H9 (cell line): ENCODE data around the gene SCAMP5. TPM values are rescaled to one million over a fixed set of nuclear protein-coding genes. Genes with fewer than 3 reads are reported as not detected.

Experiments
- DNase-seq: peaks from one replicate; pipeline ENCODE4 v3.0.0-alpha.2; 2017
- H2AFZ ChIP-seq: one replicate; pipeline ENCODE4 v1.6.1; 2013; ENCODE audit warnings: mild to moderate bottlenecking, low read length, control low read depth, moderate library complexity
- H2AK5ac ChIP-seq: 2 replicates; pipeline ENCODE4 v1.6.1; 2013; ENCODE audit warnings: low read length, control low read depth, mixed read lengths; ENCODE audit not compliant: insufficient read length
- H2BK120ac ChIP-seq: one replicate; pipeline ENCODE4 v1.6.1; 2013; ENCODE audit warnings: low read depth, mild to moderate bottlenecking, low read length, control low read depth, inconsistent platforms; ENCODE audit not compliant: poor library complexity, severe bottlenecking
- H2BK12ac ChIP-seq: 2 replicates; pipeline ENCODE4 v1.6.1; 2013; ENCODE audit warnings: low read length, control low read depth, mixed read lengths, low read depth; ENCODE audit not compliant: insufficient read length
- H2BK15ac ChIP-seq: 2 replicates; pipeline ENCODE4 v1.6.1; 2013; ENCODE audit warnings: low read depth, low read length, control low read depth
- H2BK20ac ChIP-seq: one replicate; pipeline ENCODE4 v1.6.1; 2013; ENCODE audit warnings: low read depth, mild to moderate bottlenecking, low read length, control low read depth, inconsistent platforms; ENCODE audit not compliant: poor library complexity, severe bottlenecking
- H2BK5ac ChIP-seq: 2 replicates; pipeline ENCODE4 v1.6.1; 2013; ENCODE audit warnings: low read length, control low read depth, mixed read lengths; ENCODE audit not compliant: insufficient read length
- H3K14ac ChIP-seq: 2 replicates; pipeline ENCODE4 v1.6.1; 2013; ENCODE audit warnings: low read length, control low read depth; ENCODE audit not compliant: insufficient read depth
- H3K18ac ChIP-seq: 2 replicates; pipeline ENCODE4 v1.6.1; 2013; ENCODE audit warnings: low read depth, mild to moderate bottlenecking, mixed read lengths, low read length, control low read depth; ENCODE audit not compliant: insufficient read length
- H3K23ac ChIP-seq: 2 replicates; pipeline ENCODE4 v1.6.1; 2013; ENCODE audit warnings: low read length, control low read depth, mixed read lengths, low read depth; ENCODE audit not compliant: insufficient read length
- H3K23me2 ChIP-seq: 2 replicates; pipeline ENCODE4 v1.6.1; 2013; ENCODE audit warnings: low read depth, mild to moderate bottlenecking, mixed read lengths, low read length, control low read depth; ENCODE audit not compliant: insufficient read length, poor library complexity, severe bottlenecking
- H3K27ac ChIP-seq: 2 replicates; pipeline ENCODE4 v1.5.1; 2013; ENCODE audit warnings: low read length, control low read depth, mixed read lengths, low read depth; ENCODE audit not compliant: insufficient read length
- H3K27me3 ChIP-seq: 2 replicates; pipeline ENCODE4 v1.6.1; 2013; ENCODE audit warnings: low read length, control low read depth, inconsistent platforms; ENCODE audit not compliant: insufficient read depth
- H3K4ac ChIP-seq: 2 replicates; pipeline ENCODE4 v1.6.1; 2013; ENCODE audit warnings: low read depth, mild to moderate bottlenecking, control low read depth, inconsistent platforms, low read length, moderate library complexity
- H3K4me1 ChIP-seq: 2 replicates; pipeline ENCODE4 v1.6.1; 2013; ENCODE audit warnings: low read length, control low read depth, inconsistent platforms; ENCODE audit not compliant: insufficient read depth
- H3K4me2 ChIP-seq: 2 replicates; pipeline ENCODE4 v1.6.1; 2013; ENCODE audit warnings: low read length, control low read depth, mixed read lengths; ENCODE audit not compliant: insufficient read length, insufficient read depth
- H3K56ac ChIP-seq: 2 replicates; pipeline ENCODE4 v1.6.1; 2013; ENCODE audit warnings: low read depth, mild to moderate bottlenecking, mixed read lengths, low read length, control low read depth; ENCODE audit not compliant: insufficient read length
- H3K79me1 ChIP-seq: 2 replicates; pipeline ENCODE4 v1.6.1; 2013; ENCODE audit warnings: low read depth, mild to moderate bottlenecking, moderate library complexity, low read length, control low read depth, inconsistent platforms; ENCODE audit not compliant: insufficient read depth, poor library complexity, severe bottlenecking
- H3K79me2 ChIP-seq: 2 replicates; pipeline ENCODE4 v1.6.1; 2013; ENCODE audit warnings: low read length, control low read depth, inconsistent platforms; ENCODE audit not compliant: insufficient read depth
- H3K9ac ChIP-seq: 2 replicates; pipeline ENCODE4 v1.6.1; 2013; ENCODE audit warnings: low read length, control low read depth, mixed read lengths; ENCODE audit not compliant: insufficient read length; ENCODE audit errors: extremely low read depth
- H3K9me3 ChIP-seq: one replicate; pipeline ENCODE4 v1.6.1; 2013; ENCODE audit warnings: low read depth, low read length, inconsistent platforms; ENCODE audit not compliant: control insufficient read depth
- H3T11ph ChIP-seq: one replicate; pipeline ENCODE4 v1.6.1; 2013; ENCODE audit warnings: mild to moderate bottlenecking, low read length, control low read depth, inconsistent platforms
- H4K20me1 ChIP-seq: one replicate; pipeline ENCODE4 v1.6.1; 2013; ENCODE audit not compliant: control insufficient read depth, insufficient read length, insufficient read depth
- H4K5ac ChIP-seq: 2 replicates; pipeline ENCODE4 v1.6.1; 2013; ENCODE audit warnings: low read depth, mild to moderate bottlenecking, mixed read lengths, low read length, control low read depth; ENCODE audit not compliant: insufficient read length
- H4K8ac ChIP-seq: replicated peaks from 2 replicates; pipeline ENCODE4 v1.6.1; 2013; ENCODE audit warnings: low read length, control low read depth, mixed read lengths, low read depth; ENCODE audit not compliant: insufficient read length
- H4K91ac ChIP-seq: 2 replicates; pipeline ENCODE4 v1.6.1; 2013; ENCODE audit warnings: low read depth, mild to moderate bottlenecking, moderate library complexity, mixed read lengths, low read length, control low read depth; ENCODE audit not compliant: insufficient read length
- H3K27ac Mint-ChIP-seq, 3 experiments: 2 replicates in 2 of 3; 3 replicates in 1 of 3; pipeline ENCODE4 v1.8.0; 2020 to 2021; ENCODE audit warnings: mixed read lengths in 3 of 3, mild to moderate bottlenecking in 1 of 3, moderate library complexity in 1 of 3
- H3K27me3 Mint-ChIP-seq: 2 replicates; pipeline ENCODE4 v1.8.0; 2021; ENCODE audit warnings: low read depth, mild to moderate bottlenecking, moderate library complexity, mixed read lengths
- H3K36me3 Mint-ChIP-seq, 3 experiments: 2 replicates in 2 of 3; 3 replicates in 1 of 3; pipeline ENCODE4 v1.8.0; 2020 to 2021; ENCODE audit warnings: low read depth in 3 of 3, mixed read lengths in 3 of 3; ENCODE audit not compliant: insufficient read depth in 1 of 3
- H3K4me1 Mint-ChIP-seq, 2 experiments: 2 replicates each; pipeline ENCODE4 v1.8.0; 2020; ENCODE audit warnings: mixed read lengths in 2 of 2
- H3K4me3 Mint-ChIP-seq, 2 experiments: 2 replicates in 1 of 2; 3 replicates in 1 of 2; pipeline ENCODE4 v1.8.0; 2020 to 2021; ENCODE audit warnings: mild to moderate bottlenecking in 2 of 2, mixed read lengths in 2 of 2, moderate library complexity in 1 of 2
- H3K9me3 Mint-ChIP-seq, 2 experiments: 2 replicates in 1 of 2; 3 replicates in 1 of 2; pipeline ENCODE4 v1.8.0; 2020; ENCODE audit warnings: mild to moderate bottlenecking in 2 of 2, mixed read lengths in 2 of 2, moderate library complexity in 1 of 2
- CTCF ChIP-seq: fragments of 200-600 bp; sonication (generic); conservative IDR thresholded peaks from 3 replicates; pipeline ENCODE4 v1.8.0; 2021; ENCODE audit warnings: antibody characterized with exemption, mild to moderate bottlenecking
- WGBS: extraction: QIAGEN DNeasy Blood & Tissue Kit; methylation state at CpG from one replicate; pipeline ENCODE4 v1.1.7; 2013; ENCODE audit warnings: missing lambda C conversion rate, low lambda C conversion rate, mixed read lengths; ENCODE audit not compliant: insufficient read length; ENCODE audit errors: extremely low coverage; 5-methylcytosine and 5-hydroxymethylcytosine counted together
- total RNA-seq: library from RNA; stranded (reverse); gene quantifications from 2 replicates; pipeline ENCODE4 v1.2.1, GENCODE V29; 2021

Gene SCAMP5
- total RNA-seq, 1 experiment from 2014 or later, result 47.8 TPM

GRCh38 chr15:75030023-75030413 is 34.7 kb downstream of the SCAMP5 start:
- no peak for TF ChIP-seq CTCF
- no peak overlapping the region for H4K8ac ChIP-seq
- no peak overlapping the region for H2AK5ac ChIP-seq
- Mint-ChIP-seq H3K4me3 (no peak overlapping the region), H3K27ac (peak overlapping the region in 1 of 3 experiments; percentile 82; a peak in 1 of 7 replicates), H3K27me3 (no peaks in the 10 kb centered on the region), H3K9me3 (no peaks in the 10 kb centered on the region), H3K36me3 (peaks cover 11 to 30% (median 16%) of the 10 kb centered on the region in 3 experiments; a peak in 6 of 7 replicates), H3K4me1 (peaks cover 30 to 42% of the 10 kb centered on the region in 2 experiments)
- H3K23me2 ChIP-seq, result no peaks in the 10 kb centered on the region
- no peak overlapping the region for H4K5ac ChIP-seq
- H3K27ac ChIP-seq, result no peak overlapping the region
- DNase-seq, result no peak
- H3K79me2 ChIP-seq, result no peaks in the 10 kb centered on the region
- no peak overlapping the region for H4K91ac ChIP-seq
- no peaks in the 10 kb centered on the region for H4K20me1 ChIP-seq
- no peak overlapping the region for H3K4ac ChIP-seq
- no peak overlapping the region for H3K4me2 ChIP-seq
- no peak overlapping the region for H2BK15ac ChIP-seq
- no peak overlapping the region for H3K56ac ChIP-seq
- no peak overlapping the region for H2BK120ac ChIP-seq
- no peak overlapping the region for H2AFZ ChIP-seq
- WGBS, result no CpG with 5 or more reads among the region's 2 CpGs
- no peaks in the 10 kb centered on the region for H3K9me3 ChIP-seq
- H2BK5ac ChIP-seq, result no peak overlapping the region
- no peaks in the 10 kb centered on the region for H3K27me3 ChIP-seq
- no peak overlapping the region for H2BK20ac ChIP-seq
- H3K4me1 ChIP-seq, result 0 out of 2 replicates have a peak, but pooled peaks cover 3% of the 10 kb centered on the region
- H3T11ph ChIP-seq, result no peak overlapping the region
- no peak overlapping the region for H3K9ac ChIP-seq
- no peak overlapping the region for H3K14ac ChIP-seq
- H3K23ac ChIP-seq, result no peak overlapping the region
- H2BK12ac ChIP-seq, result no peak overlapping the region
- no peaks in the 10 kb centered on the region for H3K79me1 ChIP-seq
- H3K18ac ChIP-seq, result no peak overlapping the region
